ENCODE measurements around the gene ARFGEF3.

DNA sequence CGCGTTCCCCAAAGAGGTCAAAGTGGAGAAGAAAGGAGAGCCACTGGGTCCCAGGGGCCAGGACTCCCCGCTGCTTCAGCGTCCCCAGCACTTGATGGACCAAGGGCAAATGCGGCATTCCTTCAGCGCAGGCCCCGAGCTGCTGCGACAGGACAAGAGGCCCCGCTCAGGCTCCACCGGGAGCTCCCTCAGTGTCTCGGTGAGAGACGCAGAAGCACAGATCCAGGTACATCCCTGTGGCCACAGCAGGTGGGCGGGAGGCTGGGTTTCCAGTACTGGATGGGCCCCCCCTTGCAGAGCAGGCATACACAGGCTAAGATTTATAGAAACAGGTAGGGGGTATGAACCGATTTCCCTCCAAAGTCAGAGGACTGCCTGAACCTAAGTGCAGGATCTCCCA is 173.2 kb downstream of the ARFGEF3 start:
- TF ChIP-seq, protein P1, sequence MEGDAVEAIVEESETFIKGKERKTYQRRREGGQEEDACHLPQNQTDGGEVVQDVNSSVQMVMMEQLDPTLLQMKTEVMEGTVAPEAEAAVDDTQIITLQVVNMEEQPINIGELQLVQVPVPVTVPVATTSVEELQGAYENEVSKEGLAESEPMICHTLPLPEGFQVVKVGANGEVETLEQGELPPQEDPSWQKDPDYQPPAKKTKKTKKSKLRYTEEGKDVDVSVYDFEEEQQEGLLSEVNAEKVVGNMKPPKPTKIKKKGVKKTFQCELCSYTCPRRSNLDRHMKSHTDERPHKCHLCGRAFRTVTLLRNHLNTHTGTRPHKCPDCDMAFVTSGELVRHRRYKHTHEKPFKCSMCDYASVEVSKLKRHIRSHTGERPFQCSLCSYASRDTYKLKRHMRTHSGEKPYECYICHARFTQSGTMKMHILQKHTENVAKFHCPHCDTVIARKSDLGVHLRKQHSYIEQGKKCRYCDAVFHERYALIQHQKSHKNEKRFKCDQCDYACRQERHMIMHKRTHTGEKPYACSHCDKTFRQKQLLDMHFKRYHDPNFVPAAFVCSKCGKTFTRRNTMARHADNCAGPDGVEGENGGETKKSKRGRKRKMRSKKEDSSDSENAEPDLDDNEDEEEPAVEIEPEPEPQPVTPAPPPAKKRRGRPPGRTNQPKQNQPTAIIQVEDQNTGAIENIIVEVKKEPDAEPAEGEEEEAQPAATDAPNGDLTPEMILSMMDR (IDR thresholded peaks at IDR 0.05) = no peak
- TF ChIP-seq POLR2AphosphoS5 (IDR thresholded peaks at IDR 0.05) = no peak

Data from breast epithelium (tissue), 3 donors.